K562 (cell line): ENCODE measurements around the gene U2AF1L4. TPM values are rescaled to one million over a fixed set of nuclear protein-coding genes. Genes with fewer than 3 reads are reported as not detected.
A peak's percentile ranks its signal among the peaks of the same experiment; 100 is the strongest.

Source experiments
- ATAC-seq: fragments of 200-7000 bp; cut with Tn5 transposase; 3 replicates; pipeline ENCODE4 v1.9.1; 2020; ENCODE audit warnings: moderate library complexity
- BruUV-seq: library from RNA; stranded (reverse); fragments of 400-500 nt; replicated peaks from 2 replicates; lab custom pipeline; 2021; lab: Mats Ljungman, UMichigan
- CTCF ChIA-PET: fragments of 300-600 bp; formaldehyde crosslinking; extraction: SDS; loops from one replicate; lab custom pipeline; 2021; ENCODE audit warnings: low intra/inter-chr PET ratio; lab: Yijun Ruan, JAX
- POLR2A ChIA-PET: fragments of 300-600, 350-650 bp; sonication (Branson Sonifier 250); formaldehyde crosslinking; extraction: SDS; loops from one replicate; lab custom pipeline; 2021; ENCODE audit warnings: antibody characterized with exemption, inconsistent platforms; lab: Yijun Ruan, JAX
- DNase-seq, 4 experiments: peaks; one replicate each; pipeline versions ENCODE4 v3.0.0 to v3.0.0-alpha.2; 2011 to 2018; ENCODE audit warnings: low spot score in 3 of 4, mixed read lengths in 3 of 4; ENCODE audit errors: extremely low read depth in 1 of 4
- FAIRE-seq: peaks from 2 replicates; lab custom pipeline; 2011; peaks lifted over from hg19 to GRCh38; lab: Jason Lieb, UNC
- H2AFZ ChIP-seq: 2 replicates; pipeline ENCODE4 v1.6.0; 2011; ENCODE audit warnings: low read depth, low read length, control low read depth, inconsistent platforms
- H3K27ac ChIP-seq: fragments of 200-600 bp; 3 replicates; pipeline ENCODE4 v1.8.0; 2011; ENCODE audit warnings: low read depth, mild to moderate bottlenecking, control low read depth, inconsistent platforms, low read length, moderate library complexity, mixed read lengths; ENCODE audit errors: extremely low read depth
- H3K27me3 ChIP-seq, 2 experiments: fragments of 300-600 bp in 1 of 2; 2 replicates in 1 of 2; 3 replicates in 1 of 2; pipeline versions ENCODE4 v1.6.0 to v1.8.0; 2011; ENCODE audit warnings: inconsistent platforms in 2 of 2, low read length in 2 of 2, mild to moderate bottlenecking in 1 of 2, mixed read lengths in 1 of 2, moderate library complexity in 1 of 2; ENCODE audit not compliant: control insufficient read depth in 2 of 2, insufficient read depth in 2 of 2
- H3K36me3 ChIP-seq: fragments of 300-600 bp; 3 replicates; pipeline ENCODE4 v1.8.0; 2011; ENCODE audit warnings: mild to moderate bottlenecking, low read length, inconsistent platforms; ENCODE audit not compliant: control insufficient read depth, insufficient read depth
- H3K4me1 ChIP-seq, 2 experiments: fragments of 200-600 bp in 1 of 2; replicated peaks in 1 of 2; 2 replicates in 1 of 2; 3 replicates in 1 of 2; pipeline versions ENCODE4 v1.5.1 to v1.8.0; 2011; ENCODE audit warnings: inconsistent platforms in 2 of 2, low read length in 2 of 2, mild to moderate bottlenecking in 1 of 2, mixed read lengths in 1 of 2, moderate library complexity in 1 of 2; ENCODE audit not compliant: control insufficient read depth in 2 of 2, insufficient read depth in 2 of 2
- H3K4me2 ChIP-seq: 2 replicates; pipeline ENCODE4 v1.6.1; 2011; ENCODE audit warnings: low read length, control low read depth, inconsistent platforms, mixed read lengths; ENCODE audit not compliant: insufficient read depth
- H3K4me3 ChIP-seq: fragments of 200-600 bp; sonication (generic), shearing (Covaris generic); 2 replicates; pipeline ENCODE4 v1.5.1; 2016; ENCODE audit warnings: control low read depth, inconsistent platforms
- H3K79me2 ChIP-seq: fragments of 200-600 bp; 3 replicates; pipeline ENCODE4 v1.8.0; 2011; ENCODE audit warnings: low read length, inconsistent platforms; ENCODE audit not compliant: control insufficient read depth, insufficient read depth
- H3K9ac ChIP-seq, 2 experiments: 2 replicates each; pipeline versions ENCODE4 v1.6.0 to v1.6.1; 2011; ENCODE audit warnings: low read depth in 2 of 2, low read length in 2 of 2, control low read depth in 1 of 2, inconsistent platforms in 1 of 2, mild to moderate bottlenecking in 1 of 2, mixed read lengths in 1 of 2; ENCODE audit not compliant: insufficient read depth in 1 of 2
- H3K9me1 ChIP-seq: one replicate; pipeline ENCODE4 v1.6.0; 2011; ENCODE audit warnings: inconsistent platforms, mild to moderate bottlenecking, low read length, moderate library complexity; ENCODE audit not compliant: control insufficient read depth, insufficient read depth
- H3K9me3 ChIP-seq: replicated peaks from 2 replicates; pipeline ENCODE4 v1.5.1; 2011; ENCODE audit warnings: low read depth, low read length, inconsistent platforms; ENCODE audit not compliant: control insufficient read depth, insufficient read depth
- H4K20me1 ChIP-seq: replicated peaks from 2 replicates; pipeline ENCODE4 v1.6.1; 2011; ENCODE audit warnings: low read length, inconsistent platforms, mixed read lengths; ENCODE audit not compliant: control insufficient read depth, insufficient read depth
- NBN ChIP-seq: fragments of 450-650 bp; IDR thresholded peaks from 2 replicates; pipeline ENCODE4 v1.6.1; 2016; ENCODE audit warnings: low read depth, mild to moderate bottlenecking
- NRF1 ChIP-seq, 2 experiments: fragments of 450-650 bp; IDR thresholded peaks in 1 of 2; conservative IDR thresholded peaks in 1 of 2; 2 replicates each; pipeline ENCODE4 v1.6.1; 2014; ENCODE audit warnings: mild to moderate bottlenecking in 2 of 2
- WGBS: fragments of 100-300 bp; shearing (Covaris generic); methylation state at CpG from one replicate; pipeline ENCODE4 v1.1.6; 2016; ENCODE audit warnings: low coverage, mixed read lengths; ENCODE audit not compliant: insufficient coverage; ENCODE audit errors: missing lambda C conversion rate; 5-methylcytosine and 5-hydroxymethylcytosine counted together
- in situ Hi-C: fragments of 300-500 bp; cut with MboI; formaldehyde crosslinking; loops from 4 replicates; pipeline ENCODE4 v1.15.0; 2018; ENCODE audit warnings: inconsistent platforms, mixed read lengths
- intact Hi-C: fragments of 100-400 bp; cut with micrococcal nuclease; formaldehyde crosslinking; loops from 2 replicates; pipeline ENCODE4 v1.14.2; 2022
- polyA plus RNA-seq, 8 experiments: library from polyadenylated mRNA; depleted of rRNA in 4 of 8; stranded (reverse) in 5 of 8; unstranded in 3 of 8; fragments of >200 nt; fragmentation: Nextera tagmentation in 2 of 8; fragmentation: Illumina TruSeq in 1 of 8; extraction: Ambion mirVana in 2 of 8; extraction: Trizol in 1 of 8; gene quantifications; 2 replicates each; pipeline versions ENCODE4 v1.2.1 to v1.2.3, GENCODE V29; 2011 to 2014; ENCODE audit warnings: inconsistent platforms in 1 of 8, missing spikeins in 1 of 8
- total RNA-seq, 7 experiments: library from RNA; depleted of rRNA in 6 of 7; stranded (reverse); fragments of >200 nt in 6 of 7; fragmentation: Illumina TruSeq in 2 of 7; extraction: Trizol in 2 of 7; gene quantifications; 2 replicates each; pipeline versions ENCODE4 v1.2.1 to v1.2.3, GENCODE V29; 2011 to 2021; ENCODE audit warnings: low replicate concordance in 1 of 7
- TF ChIP-seq, protein P1 (sequence below): fragments of 450-650 bp; IDR thresholded peaks from 2 replicates; pipeline ENCODE4 v1.6.1; 2014; ENCODE audit warnings: low read depth, mild to moderate bottlenecking, moderate library complexity, borderline replicate concordance

The U2AF1L4 gene
- total and polyA plus RNA-seq, 9 of the 15 experiments (the other 6 are each of a cell fraction or from before 2014, with no cell fraction given), result 8.4 to 19.5 (median 12.6) TPM

DNA sequence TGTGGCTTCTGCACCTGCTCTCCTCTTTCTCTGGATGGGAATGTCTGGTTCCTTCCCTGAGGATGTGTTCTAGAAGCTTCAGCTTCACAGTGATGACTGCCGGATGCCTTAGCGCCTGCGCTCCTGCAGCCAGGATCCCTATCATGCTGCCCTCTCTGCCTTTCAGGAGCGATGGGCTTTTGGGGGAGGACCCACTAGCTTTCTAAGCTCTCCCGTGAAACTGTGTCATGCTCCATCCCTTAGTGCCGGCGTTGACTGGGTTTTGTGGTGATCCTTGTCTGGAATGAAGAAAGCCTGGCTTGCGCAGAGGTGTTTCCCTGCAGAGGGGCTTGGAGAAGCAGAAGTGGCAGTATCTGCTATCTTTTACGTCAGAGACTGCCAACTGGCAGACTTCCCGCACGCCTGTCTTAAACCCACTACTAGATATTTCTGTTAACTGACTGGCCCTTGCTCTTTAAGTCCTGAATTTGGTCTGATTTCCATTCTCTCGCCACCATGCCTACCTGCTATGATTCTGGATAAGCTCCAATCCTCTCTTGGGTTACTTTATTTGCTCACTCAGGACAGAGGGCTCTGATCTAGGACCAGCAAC lies 31.2 kb downstream of the U2AF1L4 start:
- TF ChIP-seq NBN, result no peak
- TF ChIP-seq, protein P1, sequence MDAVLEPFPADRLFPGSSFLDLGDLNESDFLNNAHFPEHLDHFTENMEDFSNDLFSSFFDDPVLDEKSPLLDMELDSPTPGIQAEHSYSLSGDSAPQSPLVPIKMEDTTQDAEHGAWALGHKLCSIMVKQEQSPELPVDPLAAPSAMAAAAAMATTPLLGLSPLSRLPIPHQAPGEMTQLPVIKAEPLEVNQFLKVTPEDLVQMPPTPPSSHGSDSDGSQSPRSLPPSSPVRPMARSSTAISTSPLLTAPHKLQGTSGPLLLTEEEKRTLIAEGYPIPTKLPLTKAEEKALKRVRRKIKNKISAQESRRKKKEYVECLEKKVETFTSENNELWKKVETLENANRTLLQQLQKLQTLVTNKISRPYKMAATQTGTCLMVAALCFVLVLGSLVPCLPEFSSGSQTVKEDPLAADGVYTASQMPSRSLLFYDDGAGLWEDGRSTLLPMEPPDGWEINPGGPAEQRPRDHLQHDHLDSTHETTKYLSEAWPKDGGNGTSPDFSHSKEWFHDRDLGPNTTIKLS, result no peak
- peak; percentile 19 to 48; a peak in 2 of 4 replicates for TF ChIP-seq NRF1 (conservative IDR thresholded peaks at IDR 0.05 in 1 of 2, IDR thresholded peaks at IDR 0.05 in 1 of 2)
- CTCF ChIA-PET, result interaction anchor here (1.0 to 1.1 kb wide), 2 partner anchors 9 to 106 kb away, joined by 3 to 6 read pairs; no protein-coding TSS in a partner anchor
- Histone ChIP-seq H3K27ac (no peak overlapping the region), H2AFZ (no peak overlapping the region), H3K9me1 (no peaks in the 10 kb centered on the region), H3K4me3 (no peak overlapping the region), H3K4me2 (no peak overlapping the region), H3K36me3 (no peaks in the 10 kb centered on the region), H3K4me1 (peaks cover 10 to 44% of the 10 kb centered on the region in 2 experiments), H3K79me2 (peaks cover 10% of the 10 kb centered on the region), H3K9me3 (no peaks in the 10 kb centered on the region), H3K9ac (peak overlapping the region in 1 of 2 experiments; percentile 45; a peak in 2 of 4 replicates), H4K20me1 (0 out of 2 replicates have a peak, but pooled peaks cover 6% of the 10 kb centered on the region), H3K27me3 (peaks cover 15 to 53% of the 10 kb centered on the region in 2 experiments)
- ATAC-seq (no peak), DNase-seq (no peak), FAIRE-seq (no peak)
- WGBS, result 17% methylated on average over 12 of the region's 12 CpGs
- POLR2A ChIA-PET, result interaction anchor here (0.9 to 1.1 kb wide), 4 partner anchors 8 to 29 kb away, joined by 3 to 5 read pairs (median 4); no protein-coding TSS in a partner anchor
- intact Hi-C loops, result no loop called here
- BruUV-seq, result no TSS peak
- in situ Hi-C loops, result no loop called here
